ENCODE measurements around the gene ZNF148.

DNA sequence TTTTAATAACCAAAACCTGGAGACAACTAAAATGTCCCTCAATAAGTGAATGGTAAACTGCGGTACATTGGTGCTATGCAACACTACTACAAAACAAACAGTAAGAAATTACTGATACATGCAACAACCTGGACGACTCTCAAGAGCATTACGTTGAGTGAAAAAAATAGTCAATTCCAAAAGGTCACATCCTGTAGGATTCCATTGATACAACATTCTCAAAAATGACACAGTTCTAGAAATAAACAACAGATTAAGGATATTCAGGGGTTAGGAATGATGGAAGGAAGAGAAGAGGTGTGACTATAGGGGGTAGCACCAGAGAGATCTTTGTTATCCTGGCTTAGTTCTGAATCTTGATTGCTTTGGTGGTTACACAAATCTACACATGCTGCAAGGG is 72.2 kb downstream of the ZNF148 start:
- TF ChIP-seq, protein P1, sequence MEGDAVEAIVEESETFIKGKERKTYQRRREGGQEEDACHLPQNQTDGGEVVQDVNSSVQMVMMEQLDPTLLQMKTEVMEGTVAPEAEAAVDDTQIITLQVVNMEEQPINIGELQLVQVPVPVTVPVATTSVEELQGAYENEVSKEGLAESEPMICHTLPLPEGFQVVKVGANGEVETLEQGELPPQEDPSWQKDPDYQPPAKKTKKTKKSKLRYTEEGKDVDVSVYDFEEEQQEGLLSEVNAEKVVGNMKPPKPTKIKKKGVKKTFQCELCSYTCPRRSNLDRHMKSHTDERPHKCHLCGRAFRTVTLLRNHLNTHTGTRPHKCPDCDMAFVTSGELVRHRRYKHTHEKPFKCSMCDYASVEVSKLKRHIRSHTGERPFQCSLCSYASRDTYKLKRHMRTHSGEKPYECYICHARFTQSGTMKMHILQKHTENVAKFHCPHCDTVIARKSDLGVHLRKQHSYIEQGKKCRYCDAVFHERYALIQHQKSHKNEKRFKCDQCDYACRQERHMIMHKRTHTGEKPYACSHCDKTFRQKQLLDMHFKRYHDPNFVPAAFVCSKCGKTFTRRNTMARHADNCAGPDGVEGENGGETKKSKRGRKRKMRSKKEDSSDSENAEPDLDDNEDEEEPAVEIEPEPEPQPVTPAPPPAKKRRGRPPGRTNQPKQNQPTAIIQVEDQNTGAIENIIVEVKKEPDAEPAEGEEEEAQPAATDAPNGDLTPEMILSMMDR (IDR thresholded peaks at IDR 0.05), result no peak
- no peak for TF ChIP-seq POLR2AphosphoS5 (IDR thresholded peaks at IDR 0.05; ENCODE audit: low read depth, low read length)
- TF ChIP-seq SIN3A (IDR thresholded peaks at IDR 0.05; ENCODE audit: borderline replicate concordance, insufficient read depth, low read depth, low read length), result no peak
- TF ChIP-seq, protein P2, sequence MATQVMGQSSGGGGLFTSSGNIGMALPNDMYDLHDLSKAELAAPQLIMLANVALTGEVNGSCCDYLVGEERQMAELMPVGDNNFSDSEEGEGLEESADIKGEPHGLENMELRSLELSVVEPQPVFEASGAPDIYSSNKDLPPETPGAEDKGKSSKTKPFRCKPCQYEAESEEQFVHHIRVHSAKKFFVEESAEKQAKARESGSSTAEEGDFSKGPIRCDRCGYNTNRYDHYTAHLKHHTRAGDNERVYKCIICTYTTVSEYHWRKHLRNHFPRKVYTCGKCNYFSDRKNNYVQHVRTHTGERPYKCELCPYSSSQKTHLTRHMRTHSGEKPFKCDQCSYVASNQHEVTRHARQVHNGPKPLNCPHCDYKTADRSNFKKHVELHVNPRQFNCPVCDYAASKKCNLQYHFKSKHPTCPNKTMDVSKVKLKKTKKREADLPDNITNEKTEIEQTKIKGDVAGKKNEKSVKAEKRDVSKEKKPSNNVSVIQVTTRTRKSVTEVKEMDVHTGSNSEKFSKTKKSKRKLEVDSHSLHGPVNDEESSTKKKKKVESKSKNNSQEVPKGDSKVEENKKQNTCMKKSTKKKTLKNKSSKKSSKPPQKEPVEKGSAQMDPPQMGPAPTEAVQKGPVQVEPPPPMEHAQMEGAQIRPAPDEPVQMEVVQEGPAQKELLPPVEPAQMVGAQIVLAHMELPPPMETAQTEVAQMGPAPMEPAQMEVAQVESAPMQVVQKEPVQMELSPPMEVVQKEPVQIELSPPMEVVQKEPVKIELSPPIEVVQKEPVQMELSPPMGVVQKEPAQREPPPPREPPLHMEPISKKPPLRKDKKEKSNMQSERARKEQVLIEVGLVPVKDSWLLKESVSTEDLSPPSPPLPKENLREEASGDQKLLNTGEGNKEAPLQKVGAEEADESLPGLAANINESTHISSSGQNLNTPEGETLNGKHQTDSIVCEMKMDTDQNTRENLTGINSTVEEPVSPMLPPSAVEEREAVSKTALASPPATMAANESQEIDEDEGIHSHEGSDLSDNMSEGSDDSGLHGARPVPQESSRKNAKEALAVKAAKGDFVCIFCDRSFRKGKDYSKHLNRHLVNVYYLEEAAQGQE (IDR thresholded peaks at IDR 0.05; ENCODE audit: insufficient read depth in 1 of 2, low read depth in 2 of 2, low read length in 1 of 2), result no peak
